ENCODE results near the gene RPL38.

- TF ChIP-seq CTCF (conservative IDR thresholded peaks at IDR 0.05; ENCODE audit: low read depth, low read length) (no peak), POLR2A (IDR thresholded peaks at IDR 0.05; ENCODE audit: low read depth, low read length) (no peak), BHLHE40 (IDR thresholded peaks at IDR 0.05; ENCODE audit: low read depth, low read length) (no peak), RCOR1 (IDR thresholded peaks at IDR 0.05; ENCODE audit: insufficient replicate concordance, low read length) (no peak), MAFK (IDR thresholded peaks at IDR 0.05; ENCODE audit: low read depth, low read length) (no peak), RFX5 (IDR thresholded peaks at IDR 0.05; ENCODE audit: low read depth, low read length) (no peak), NFE2L2 (IDR thresholded peaks at IDR 0.05; ENCODE audit: low read depth, low read length) (no peak), CEBPB (IDR thresholded peaks at IDR 0.05; ENCODE audit: low read depth, low read length) (no peak), SMC3 (IDR thresholded peaks at IDR 0.05; ENCODE audit: low read depth, low read length) (no peak), RAD21 (IDR thresholded peaks at IDR 0.05; ENCODE audit: low read length) (no peak)
- TF ChIP-seq, protein P1, sequence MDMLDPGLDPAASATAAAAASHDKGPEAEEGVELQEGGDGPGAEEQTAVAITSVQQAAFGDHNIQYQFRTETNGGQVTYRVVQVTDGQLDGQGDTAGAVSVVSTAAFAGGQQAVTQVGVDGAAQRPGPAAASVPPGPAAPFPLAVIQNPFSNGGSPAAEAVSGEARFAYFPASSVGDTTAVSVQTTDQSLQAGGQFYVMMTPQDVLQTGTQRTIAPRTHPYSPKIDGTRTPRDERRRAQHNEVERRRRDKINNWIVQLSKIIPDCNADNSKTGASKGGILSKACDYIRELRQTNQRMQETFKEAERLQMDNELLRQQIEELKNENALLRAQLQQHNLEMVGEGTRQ (IDR thresholded peaks at IDR 0.05; ENCODE audit: low read depth, low read length), result no peak
Observed at GRCh38 chr17:74233937-74234336, 30.5 kb downstream of the RPL38 start.
